Mesodermal cell (in vitro differentiated cells): Measurements from ENCODE around the gene SLC35G6. TPM values are rescaled to one million over a fixed set of nuclear protein-coding genes. Genes with fewer than 3 reads are reported as not detected.
"Not testable (repeated sequence)": the region's sequence is repeated elsewhere in the genome, so short reads cannot be mapped to it uniquely, and the experiment has no call there.

Source experiments
- H3K27ac ChIP-seq: 2 replicates; pipeline ENCODE4 v1.7.0; 2013; ENCODE audit warnings: mild to moderate bottlenecking, low read depth, low read length, moderate library complexity; ENCODE audit not compliant: severe bottlenecking
- H3K36me3 ChIP-seq: 2 replicates; pipeline ENCODE4 v1.7.1; 2013; ENCODE audit warnings: mild to moderate bottlenecking, low read length, moderate library complexity; ENCODE audit not compliant: control insufficient read depth, insufficient read depth
- H3K4me1 ChIP-seq: one replicate; pipeline ENCODE4 v1.7.1; 2013; ENCODE audit warnings: mild to moderate bottlenecking, low read length; ENCODE audit not compliant: insufficient read depth, control insufficient read depth, poor library complexity, severe bottlenecking
- H3K4me3 ChIP-seq: 2 replicates; pipeline ENCODE4 v1.7.0; 2013; ENCODE audit warnings: low read length, control low read depth, mild to moderate bottlenecking; ENCODE audit not compliant: insufficient read depth, poor library complexity, severe bottlenecking; ENCODE audit errors: extremely low read depth
- H3K9me3 ChIP-seq: 2 replicates; pipeline ENCODE4 v1.7.1; 2013; ENCODE audit warnings: mild to moderate bottlenecking, low read length, moderate library complexity; ENCODE audit not compliant: control insufficient read depth
- WGBS, 2 experiments: methylation state at CpG; one replicate each; pipeline ENCODE4 v1.1.5; 2013; ENCODE audit warnings: missing lambda C conversion rate in 2 of 2; ENCODE audit not compliant: insufficient coverage in 2 of 2; 5-methylcytosine and 5-hydroxymethylcytosine counted together
- polyA plus RNA-seq, 2 experiments: library from polyadenylated mRNA; stranded (reverse); fragments of 50-300 nt; gene quantifications; one replicate each; pipeline ENCODE4 v1.2.3, GENCODE V29; 2013

Gene SLC35G6
- polyA plus RNA-seq (2013, experiment 1 of 2), result not detected
- not detected for polyA plus RNA-seq (2013, experiment 2 of 2)

GRCh38 chr17:7481275-7481674, at the start of gene SLC35G6:
Gene SLC35G6 (plus strand): TSS chr17:7481446. CDS start chr17:7481517, 71 bp downstream.
- H3K27ac ChIP-seq, result peak within 1 kb of the TSS; percentile 83
- 80% methylated on average over 1 of the region's 4 CpGs; no CpG with 5 or more reads in 1 of the 2 experiments for WGBS, 2 experiments
- H3K9me3 ChIP-seq, H3K36me3 ChIP-seq: not testable (repeated sequence)
- peak within 1 kb of the TSS; percentile 72 for H3K4me3 ChIP-seq
- peaks cover 44% of the 10 kb centered on the region for H3K4me1 ChIP-seq

DNA sequence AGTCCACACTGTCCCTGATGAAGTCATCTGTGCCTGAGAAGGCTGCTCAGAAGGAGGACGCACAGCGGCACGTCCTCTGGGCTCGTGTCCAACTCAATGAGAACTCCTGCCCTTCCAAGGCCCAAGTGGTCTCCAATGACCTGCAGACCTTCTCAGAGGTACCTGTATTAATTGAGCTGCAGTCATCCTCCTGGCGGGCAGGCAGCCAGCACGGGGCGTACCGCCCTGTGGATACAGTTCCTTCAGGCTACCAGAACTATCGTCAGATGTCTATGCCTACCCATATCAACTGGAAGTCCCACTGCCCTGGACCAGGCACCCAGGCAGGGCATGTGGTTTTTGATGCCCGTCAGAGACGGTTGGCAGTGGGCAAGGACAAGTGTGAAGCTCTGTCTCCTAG, 49.0 kb upstream of the SLC35G6 start:
- Histone ChIP-seq H3K36me3 (no peaks in the 10 kb centered on the region), H3K9me3 (no peaks in the 10 kb centered on the region), H3K4me3 (no peak overlapping the region), H3K27ac (no peak overlapping the region), H3K4me1 (no peaks in the 10 kb centered on the region)
- 93 to 94% methylated on average over 11 of the region's 11 CpGs for WGBS, 2 experiments

DNA sequence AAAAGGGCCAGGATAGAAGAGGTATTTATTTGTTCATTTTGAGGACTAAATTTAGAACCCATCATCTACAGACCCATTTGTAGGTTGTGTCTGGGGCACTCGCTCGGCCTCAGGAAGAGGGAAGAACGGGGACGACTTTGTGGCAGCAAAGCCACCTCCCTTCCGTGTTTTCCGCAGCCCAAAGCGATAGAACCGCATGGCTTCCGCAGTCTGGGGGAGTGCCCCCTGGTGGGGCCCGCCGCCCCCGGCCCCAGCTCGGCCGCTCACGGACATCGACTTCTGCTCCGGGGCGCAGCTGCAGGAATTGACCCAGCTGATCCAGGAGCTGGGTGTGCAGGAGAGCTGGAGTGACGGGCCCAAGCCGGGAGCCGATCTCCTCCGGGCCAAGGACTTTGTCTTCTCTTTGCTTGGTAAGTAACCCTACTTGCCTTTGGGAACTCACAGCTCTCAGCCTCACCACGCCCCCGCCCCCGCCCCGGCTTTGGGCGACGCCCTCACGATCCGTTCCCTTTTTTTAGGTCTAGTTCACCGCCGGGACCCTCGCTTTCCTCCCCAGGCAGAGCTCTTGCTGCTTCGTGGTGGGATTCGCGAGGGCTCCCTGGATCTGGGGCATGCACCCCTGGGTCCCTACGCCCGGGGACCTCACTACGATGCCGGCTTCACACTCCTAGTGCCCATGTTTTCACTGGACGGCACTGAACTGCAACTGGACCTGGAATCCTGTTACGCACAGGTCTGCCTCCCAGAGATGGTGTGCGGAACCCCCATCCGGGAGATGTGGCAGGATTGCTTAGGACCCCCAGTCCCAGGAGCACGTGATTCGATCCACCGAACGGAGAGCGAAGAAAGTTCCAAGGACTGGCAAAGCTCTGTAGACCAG, 45.3 kb upstream of the SLC35G6 start:
- 8% methylated on average over 45 to 49 of the region's 49 CpGs for WGBS, 2 experiments
- Histone ChIP-seq H3K9me3 (no peaks in the 10 kb centered on the region), H3K4me1 (peaks cover 10% of the 10 kb centered on the region), H3K36me3 (no peaks in the 10 kb centered on the region), H3K27ac (peak overlapping the region; percentile 36), H3K4me3 (peak overlapping the region; percentile 52)

GRCh38 chr17:7436556-7437368, 44.5 kb upstream of the SLC35G6 start:
- WGBS, 2 experiments, result 3 to 5% methylated on average over 77 to 91 of the region's 92 CpGs
- no peaks in the 10 kb centered on the region for H3K9me3 ChIP-seq

GRCh38 chr17:7437369-7437863, 43.8 kb upstream of the SLC35G6 start:
- H3K4me1 ChIP-seq, result peaks cover 15% of the 10 kb centered on the region
- H3K4me3 ChIP-seq, result peak overlapping the region; percentile 52
- no peaks in the 10 kb centered on the region for H3K36me3 ChIP-seq
- H3K27ac ChIP-seq, result no peak overlapping the region
- H3K9me3 ChIP-seq, result no peaks in the 10 kb centered on the region
- 6 to 22% methylated on average over 15 to 19 of the region's 31 CpGs for WGBS, 2 experiments

More at GRCh38 chr17:7436556-7437368, 44.5 kb upstream of the SLC35G6 start:
- Histone ChIP-seq H3K4me1 (peaks cover 15% of the 10 kb centered on the region), H3K4me3 (peak overlapping the region; percentile 52), H3K36me3 (no peaks in the 10 kb centered on the region), H3K27ac (peak overlapping the region; percentile 45)

GRCh38 chr17:7437950-7438614, 43.2 kb upstream of the SLC35G6 start:
- peaks cover 15% of the 10 kb centered on the region for H3K4me1 ChIP-seq
- H3K36me3 ChIP-seq, result no peaks in the 10 kb centered on the region
- WGBS, 2 experiments, result 5 to 7% methylated on average over 28 to 32 of the region's 48 CpGs

DNA sequence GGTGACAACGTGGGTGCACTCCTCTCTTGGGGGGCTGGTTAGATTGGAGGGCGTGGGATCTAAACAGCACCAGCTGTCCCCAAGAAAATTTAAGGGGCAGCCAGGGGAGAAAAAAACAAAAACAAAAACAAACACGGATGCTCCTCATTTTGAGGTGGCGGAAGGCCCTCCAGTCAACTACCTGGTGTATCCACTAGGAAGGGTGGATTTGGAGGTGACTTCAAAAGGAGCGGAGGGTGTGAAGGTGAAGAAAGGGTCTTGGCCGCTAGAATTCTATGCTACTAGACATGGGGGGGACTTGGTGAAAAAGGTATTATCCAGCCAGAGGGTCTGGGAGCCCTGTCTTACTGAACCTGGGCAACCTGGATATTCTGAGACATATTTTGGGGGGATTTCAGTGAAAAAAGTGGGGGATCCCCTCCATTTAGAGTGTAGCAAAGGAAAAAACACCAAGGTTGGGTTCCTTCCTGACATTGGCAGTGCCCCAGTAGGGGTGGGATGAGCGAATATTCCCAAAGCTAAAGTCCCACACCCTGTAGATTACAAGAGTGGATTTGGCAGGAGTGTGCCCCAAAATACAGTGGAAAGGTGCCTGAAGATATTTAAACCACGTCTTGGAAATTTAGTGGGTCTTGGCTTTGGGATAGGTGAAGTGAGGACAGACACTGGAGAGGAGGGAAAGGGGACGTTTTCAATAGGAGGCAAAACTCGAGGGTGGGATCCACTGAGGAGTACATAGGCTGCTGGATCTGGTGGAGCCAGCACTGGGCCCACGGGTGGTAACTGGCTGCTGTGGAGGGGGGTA, 42.4 kb upstream of the SLC35G6 start:
- Histone ChIP-seq H3K4me3 (peak overlapping the region; percentile 75), H3K27ac (no peak overlapping the region), H3K4me1 (peaks cover 15% of the 10 kb centered on the region), H3K9me3 (no peaks in the 10 kb centered on the region), H3K36me3 (no peaks in the 10 kb centered on the region)
- WGBS, 2 experiments, result 39 to 43% methylated on average over 8 to 10 of the region's 11 CpGs

More at GRCh38 chr17:7437950-7438614, 43.2 kb upstream of the SLC35G6 start:
- Histone ChIP-seq H3K9me3 (no peaks in the 10 kb centered on the region), H3K4me3 (peak overlapping the region; percentile 52), H3K27ac (peak overlapping the region; percentile 16)

DNA sequence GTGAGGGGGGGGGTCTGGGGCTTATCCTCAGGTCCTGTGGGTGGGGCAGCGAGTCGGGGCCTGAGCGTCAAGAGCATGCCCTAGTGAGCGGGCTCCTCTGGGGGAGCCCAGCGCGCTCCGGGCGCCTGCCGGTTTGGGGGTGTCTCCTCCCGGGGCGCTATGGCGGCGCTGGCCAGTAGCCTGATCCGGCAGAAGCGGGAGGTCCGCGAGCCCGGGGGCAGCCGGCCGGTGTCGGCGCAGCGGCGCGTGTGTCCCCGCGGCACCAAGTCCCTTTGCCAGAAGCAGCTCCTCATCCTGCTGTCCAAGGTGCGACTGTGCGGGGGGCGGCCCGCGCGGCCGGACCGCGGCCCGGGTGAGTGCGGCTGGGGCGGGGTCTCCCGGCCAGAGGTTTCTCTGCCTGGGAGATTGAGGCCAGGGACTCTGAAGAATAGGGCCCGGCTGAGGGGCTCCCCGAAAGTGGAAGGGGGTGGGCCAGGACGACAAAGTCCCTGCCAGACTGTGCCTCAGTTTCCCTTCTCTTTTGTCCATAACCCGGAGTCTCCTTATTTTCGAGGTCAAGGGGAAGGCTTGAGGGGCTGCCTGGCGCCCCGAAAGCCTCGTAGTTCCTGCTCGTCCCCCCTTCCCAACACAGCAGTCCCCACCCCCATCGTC, 41.7 kb upstream of the SLC35G6 start, which contains the start of gene FGF11:
Gene FGF11, plus strand, starts transcription at position 51 of the 651 bp plus-strand sequence. Its CDS starts 109 bp downstream, at position 160.
- H3K9me3 ChIP-seq, result no peaks in the 10 kb centered on the region
- peak within 1 kb of the TSS; percentile 91 for H3K27ac ChIP-seq
- H3K4me1 ChIP-seq, result peaks cover 17% of the 10 kb centered on the region
- no peaks in the 10 kb centered on the region for H3K36me3 ChIP-seq
- 2 to 3% methylated on average over 35 to 46 of the region's 50 CpGs for WGBS, 2 experiments
- peak within 1 kb of the TSS; percentile 75 for H3K4me3 ChIP-seq

DNA sequence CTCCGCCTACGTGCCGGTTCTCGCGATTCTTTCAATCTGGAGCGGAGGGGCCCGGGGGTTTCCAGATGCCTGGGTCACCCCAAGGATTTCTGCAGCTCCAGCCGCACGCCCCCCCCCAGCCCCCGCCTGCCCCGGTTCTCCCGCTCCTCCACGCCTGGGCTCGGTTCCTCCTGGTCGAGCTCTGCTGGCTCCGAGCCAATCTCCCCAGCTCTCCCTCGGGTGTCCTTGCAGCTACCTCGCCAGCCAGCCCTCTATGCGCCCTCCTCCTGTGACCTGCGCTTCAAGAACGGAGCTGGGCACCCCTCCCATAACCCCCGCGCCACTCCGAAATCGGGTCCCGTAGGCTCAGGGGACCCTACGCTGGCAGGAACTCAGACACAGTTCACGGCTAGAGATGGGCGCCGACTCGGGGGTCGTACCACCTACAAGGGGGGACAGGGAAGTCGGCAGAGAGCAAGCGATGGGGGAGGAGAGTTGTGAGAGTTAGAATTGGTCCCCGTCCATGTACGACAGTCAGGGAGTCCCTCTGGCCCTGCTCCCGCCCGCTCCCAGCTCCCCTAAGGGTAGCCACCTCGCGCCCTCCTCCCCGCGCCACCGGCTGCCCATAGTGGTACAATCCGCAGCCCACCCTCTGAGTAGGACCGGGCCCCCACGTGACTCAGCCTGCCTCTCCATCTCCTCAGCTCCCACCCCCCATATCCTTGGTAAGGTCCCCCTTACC, 41.0 kb upstream of the SLC35G6 start:
- Histone ChIP-seq H3K4me3 (peak overlapping the region; percentile 75), H3K9me3 (no peaks in the 10 kb centered on the region), H3K4me1 (peaks cover 19% of the 10 kb centered on the region), H3K27ac (peak overlapping the region; percentile 91), H3K36me3 (no peaks in the 10 kb centered on the region)
- 0% methylated on average over 35 to 40 of the region's 46 CpGs for WGBS, 2 experiments
